Keratinocyte (primary cell): ENCODE results near the gene DHPS.

Experiments used
- EZH2 ChIP-seq: IDR thresholded peaks from one replicate; pipeline ENCODE4 v1.6.1; 2012; ENCODE audit warnings: inconsistent platforms, mild to moderate bottlenecking, low read length, moderate library complexity
- TF ChIP-seq, protein P1 (sequence below), 3 experiments: IDR thresholded peaks in 1 of 3; conservative IDR thresholded peaks in 1 of 3; optimal IDR thresholded peaks in 1 of 3; 2 replicates in 2 of 3; 3 replicates in 1 of 3; pipeline versions ENCODE3 to v1.5.1; 2011; ENCODE audit warnings: low read length in 3 of 3, mild to moderate bottlenecking in 3 of 3, moderate library complexity in 2 of 3, control low read depth in 1 of 3, inconsistent platforms in 1 of 3; ENCODE audit not compliant: insufficient read depth in 2 of 3; ENCODE audit errors: extremely low read depth in 1 of 3

DNA sequence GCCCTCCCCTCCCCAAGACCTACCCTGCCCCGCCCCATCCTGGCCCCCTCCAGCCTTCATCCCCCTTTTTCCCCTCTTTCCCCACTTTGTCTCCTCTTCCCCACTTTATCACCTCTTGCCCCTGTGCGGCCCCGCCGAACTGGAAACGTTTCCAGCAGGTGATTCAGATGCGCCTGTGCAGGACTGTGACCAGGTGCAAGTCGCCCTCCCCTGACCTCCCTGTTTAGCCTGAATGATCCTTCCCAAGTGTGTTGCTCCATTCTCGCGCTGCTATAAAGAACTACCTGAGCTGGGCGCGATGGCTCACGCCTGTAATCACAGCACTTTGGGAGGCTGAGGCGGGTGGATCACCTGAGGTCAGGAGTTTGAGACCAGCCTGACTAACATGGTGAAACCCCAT, 45.0 kb downstream of the DHPS start:
- TF ChIP-seq, protein P1, sequence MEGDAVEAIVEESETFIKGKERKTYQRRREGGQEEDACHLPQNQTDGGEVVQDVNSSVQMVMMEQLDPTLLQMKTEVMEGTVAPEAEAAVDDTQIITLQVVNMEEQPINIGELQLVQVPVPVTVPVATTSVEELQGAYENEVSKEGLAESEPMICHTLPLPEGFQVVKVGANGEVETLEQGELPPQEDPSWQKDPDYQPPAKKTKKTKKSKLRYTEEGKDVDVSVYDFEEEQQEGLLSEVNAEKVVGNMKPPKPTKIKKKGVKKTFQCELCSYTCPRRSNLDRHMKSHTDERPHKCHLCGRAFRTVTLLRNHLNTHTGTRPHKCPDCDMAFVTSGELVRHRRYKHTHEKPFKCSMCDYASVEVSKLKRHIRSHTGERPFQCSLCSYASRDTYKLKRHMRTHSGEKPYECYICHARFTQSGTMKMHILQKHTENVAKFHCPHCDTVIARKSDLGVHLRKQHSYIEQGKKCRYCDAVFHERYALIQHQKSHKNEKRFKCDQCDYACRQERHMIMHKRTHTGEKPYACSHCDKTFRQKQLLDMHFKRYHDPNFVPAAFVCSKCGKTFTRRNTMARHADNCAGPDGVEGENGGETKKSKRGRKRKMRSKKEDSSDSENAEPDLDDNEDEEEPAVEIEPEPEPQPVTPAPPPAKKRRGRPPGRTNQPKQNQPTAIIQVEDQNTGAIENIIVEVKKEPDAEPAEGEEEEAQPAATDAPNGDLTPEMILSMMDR (optimal IDR thresholded peaks at IDR 0.05 in 1 of 3, IDR thresholded peaks at IDR 0.05 in 1 of 3, conservative IDR thresholded peaks at IDR 0.05 in 1 of 3; ENCODE audit: extremely low read depth in 1 of 3, insufficient read depth in 2 of 3, low read length in 3 of 3): no peak
- TF ChIP-seq EZH2: no peak
